Middle frontal gyrus (tissue), 1 donor: ENCODE data around the gene GAB3.
"Not testable (repeated sequence)": the region's sequence is repeated elsewhere in the genome, so short reads cannot be mapped to it uniquely, and the experiment has no call there.

Source experiments
- DNase-seq: peaks from one replicate; pipeline ENCODE4 v3.0.0-alpha.2; 2015; ENCODE audit warnings: low spot score; ENCODE audit errors: extremely low spot score

Gene GAB3

DNA sequence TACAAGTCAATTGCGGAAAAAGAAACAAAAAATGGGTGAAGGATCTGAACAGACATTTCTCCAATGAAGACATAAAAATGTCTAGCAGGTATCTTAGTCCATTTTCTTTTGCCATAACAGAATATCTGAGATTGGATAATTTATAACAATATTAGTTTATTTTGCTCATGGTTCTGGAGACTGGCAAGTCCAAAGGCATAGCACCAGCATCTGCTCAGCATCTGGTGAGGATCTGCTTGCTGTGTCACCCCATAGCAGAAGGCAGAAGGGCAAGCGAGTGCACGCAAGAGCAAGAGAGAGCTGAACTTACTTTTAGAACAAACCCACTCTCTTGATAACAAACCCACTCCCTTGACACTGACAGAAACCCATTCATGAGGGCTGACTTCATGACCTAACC lies 29.7 kb downstream of the GAB3 start:
- DNase-seq, result no peak

DNA sequence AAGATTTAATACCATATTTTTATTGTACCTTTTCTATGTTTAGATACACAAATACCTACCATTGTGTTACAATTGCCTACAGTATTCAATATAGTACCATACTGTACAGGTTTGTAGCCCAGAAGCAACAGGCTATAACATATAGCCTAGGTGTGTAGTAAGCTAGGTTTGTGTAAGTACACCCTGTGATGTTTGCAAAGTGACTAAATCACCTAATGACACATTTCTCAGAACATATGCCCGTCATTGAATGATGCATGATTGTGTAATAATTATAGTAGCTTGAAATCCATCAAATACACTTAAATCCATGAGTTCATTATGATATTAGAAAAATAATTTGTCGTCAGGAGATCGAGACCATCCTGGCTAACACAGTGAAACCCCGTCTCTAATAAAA lies 30.8 kb downstream of the GAB3 start:
- no peak for DNase-seq

DNA sequence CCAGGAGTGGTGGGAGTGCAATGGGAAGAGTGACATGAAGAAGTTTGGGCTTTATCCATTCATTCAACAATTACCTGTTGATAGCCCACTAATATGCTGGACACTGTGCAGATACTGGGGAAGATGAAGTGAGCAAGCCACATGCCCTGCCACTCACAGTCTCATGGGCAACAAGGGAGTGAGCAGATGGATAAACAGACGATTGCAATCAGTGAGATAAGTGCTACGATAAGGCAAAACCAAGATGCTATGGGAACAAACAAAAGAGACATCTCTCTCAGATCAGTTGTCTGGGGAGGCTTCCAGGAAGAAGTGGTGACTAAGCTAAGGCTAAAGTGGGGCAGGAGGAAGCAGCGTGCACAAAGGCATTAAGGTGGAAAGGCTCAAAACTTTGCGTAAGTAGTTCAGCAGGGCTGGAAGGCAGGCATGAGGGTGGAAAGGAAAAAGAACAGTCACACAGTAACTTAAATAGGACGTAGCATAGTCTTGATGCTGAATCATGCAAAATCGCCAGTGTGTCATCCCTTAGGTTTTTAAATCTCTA lies 31.7 kb downstream of the GAB3 start:
- DNase-seq, result no peak

DNA sequence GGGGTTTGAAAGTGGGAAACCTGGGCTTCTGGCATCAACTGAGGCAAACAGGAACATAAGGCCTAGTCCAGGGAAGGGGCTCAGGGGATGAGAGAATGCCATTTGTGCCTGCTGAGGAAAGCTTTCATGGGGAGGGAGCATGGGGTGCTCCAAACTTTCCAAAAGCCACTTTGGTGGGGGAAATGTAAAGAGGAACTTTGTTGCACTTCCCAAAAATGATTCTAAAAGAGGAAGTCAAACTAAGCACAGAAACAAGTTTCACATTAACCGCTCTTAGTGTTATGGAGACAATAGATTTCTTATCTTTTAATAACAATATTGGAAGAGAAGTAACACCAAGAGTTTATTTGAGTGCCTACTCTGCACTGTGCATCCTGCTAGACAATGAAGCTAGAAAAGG lies 32.3 kb downstream of the GAB3 start:
- DNase-seq, result no peak

DNA sequence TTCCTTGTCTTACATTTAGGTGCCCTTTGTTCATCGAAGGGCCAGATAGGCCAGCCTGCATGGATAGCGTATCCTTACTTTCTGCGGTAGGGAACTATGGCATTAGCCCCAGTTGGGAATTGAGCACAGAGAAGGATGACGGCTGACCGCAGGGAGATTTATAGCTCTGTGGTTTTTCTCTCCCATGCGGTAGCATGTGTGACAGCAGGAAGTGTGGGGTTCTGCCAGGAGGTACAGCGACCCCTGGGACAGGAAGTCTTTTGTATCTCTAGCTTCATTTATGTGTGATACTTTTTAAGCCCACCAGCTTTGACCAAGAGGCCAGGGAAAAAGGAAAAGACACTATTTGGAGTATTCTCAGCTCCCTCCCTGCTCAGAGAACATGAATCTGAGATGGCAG lies 33.1 kb downstream of the GAB3 start:
- no peak for DNase-seq

DNA sequence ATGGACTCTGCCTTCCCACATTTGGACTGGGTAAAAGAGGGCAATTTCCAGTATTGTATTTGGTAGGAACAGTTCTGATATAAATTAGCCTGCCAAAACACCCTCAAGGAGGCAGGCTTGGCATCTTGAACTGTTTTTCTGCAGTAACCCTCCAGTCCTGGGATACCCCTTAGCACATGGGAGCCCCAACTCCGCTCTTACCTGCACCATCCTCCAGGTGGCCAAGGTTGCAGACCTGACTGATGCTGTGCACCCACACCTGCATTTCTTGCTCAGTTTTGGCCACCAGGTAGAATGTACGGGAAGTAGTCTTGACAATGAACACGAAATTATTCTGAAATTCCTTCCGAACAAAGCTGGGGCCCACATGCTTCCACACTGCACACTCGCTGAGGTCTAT lies 35.1 kb downstream of the GAB3 start:
- DNase-seq, result no peak

DNA sequence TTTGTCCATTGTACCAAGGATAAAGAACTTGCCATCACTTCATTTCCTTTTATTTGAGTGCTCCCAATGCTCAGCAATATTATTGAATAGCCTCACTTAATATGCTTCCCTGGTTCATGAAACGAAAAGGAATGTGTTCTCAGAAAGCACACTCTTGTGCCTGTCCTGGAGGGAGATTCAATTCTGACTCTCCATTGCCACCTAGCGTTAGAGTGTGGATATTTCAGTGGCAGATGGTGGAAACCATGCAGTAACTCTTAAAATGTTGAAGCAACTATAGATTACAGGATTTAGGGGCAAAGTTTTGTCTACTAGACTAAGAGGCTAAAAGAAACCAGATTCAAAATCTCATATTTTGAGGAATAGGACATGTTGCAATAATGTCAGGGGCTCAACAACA lies 36.0 kb downstream of the GAB3 start:
- no peak for DNase-seq

DNA sequence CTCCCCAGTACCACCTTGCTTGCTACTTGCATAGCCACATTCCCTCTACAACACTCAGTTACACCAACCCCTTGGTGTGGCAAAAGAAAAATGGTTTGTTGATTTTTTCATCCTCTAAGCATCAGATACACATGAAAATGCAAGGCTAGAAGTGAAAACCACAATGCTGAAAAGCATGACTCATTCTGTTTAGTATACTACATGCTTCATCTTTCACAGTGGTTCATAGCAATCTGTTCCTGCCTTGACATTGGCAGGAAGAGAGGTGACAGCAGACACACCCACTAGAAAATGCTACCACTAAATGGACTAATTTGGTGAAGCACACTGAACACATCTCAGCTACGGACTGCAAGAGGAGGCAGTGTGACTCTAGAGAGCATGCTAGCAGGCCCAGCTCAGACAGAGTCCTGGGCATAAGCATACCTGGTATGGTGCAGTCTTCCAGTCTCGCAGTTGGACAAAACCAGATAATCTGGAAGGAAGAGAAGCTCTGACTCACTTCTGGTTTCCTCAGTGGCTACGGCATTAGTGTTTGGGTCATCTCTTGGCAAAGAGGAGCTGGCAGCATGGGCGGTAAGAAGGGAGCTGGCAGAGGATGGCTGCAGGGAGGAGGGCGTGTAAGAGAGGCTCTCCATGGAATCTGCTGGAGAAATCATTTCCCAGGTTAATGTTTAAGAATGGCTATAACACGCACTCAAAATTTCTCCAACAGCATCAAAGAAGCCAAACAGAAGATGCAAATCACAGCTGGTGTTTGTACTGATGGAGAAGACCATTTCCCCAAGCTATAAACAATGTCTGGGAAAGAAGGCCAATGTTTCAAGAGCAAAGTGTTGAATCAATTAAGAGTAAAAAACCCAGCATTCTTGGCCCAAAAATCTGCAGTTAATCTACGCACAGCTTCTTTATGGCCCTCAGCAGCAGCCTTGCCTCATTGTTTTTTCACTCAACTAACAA lies 37.8 kb downstream of the GAB3 start:
- DNase-seq, result no peak

DNA sequence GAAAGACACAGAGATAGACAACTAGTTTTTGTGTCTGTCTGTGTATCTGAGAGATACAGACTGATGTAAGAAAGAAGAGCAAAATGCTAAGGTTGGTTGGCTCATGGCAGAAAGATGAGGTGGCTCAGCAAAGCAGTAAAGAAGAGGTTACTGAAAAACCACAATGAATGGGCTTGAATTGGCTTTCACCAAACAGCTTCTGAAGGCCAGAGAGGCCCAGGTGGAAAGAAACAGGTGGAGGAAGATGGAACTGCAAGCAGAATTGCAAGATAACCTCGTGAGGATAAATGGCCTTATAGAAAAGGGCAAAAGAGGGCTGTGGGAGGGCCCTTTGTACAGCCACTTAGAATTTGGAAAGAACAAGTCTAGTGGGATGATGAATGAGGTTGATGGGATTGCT lies 39.6 kb downstream of the GAB3 start:
- DNase-seq, result no peak

DNA sequence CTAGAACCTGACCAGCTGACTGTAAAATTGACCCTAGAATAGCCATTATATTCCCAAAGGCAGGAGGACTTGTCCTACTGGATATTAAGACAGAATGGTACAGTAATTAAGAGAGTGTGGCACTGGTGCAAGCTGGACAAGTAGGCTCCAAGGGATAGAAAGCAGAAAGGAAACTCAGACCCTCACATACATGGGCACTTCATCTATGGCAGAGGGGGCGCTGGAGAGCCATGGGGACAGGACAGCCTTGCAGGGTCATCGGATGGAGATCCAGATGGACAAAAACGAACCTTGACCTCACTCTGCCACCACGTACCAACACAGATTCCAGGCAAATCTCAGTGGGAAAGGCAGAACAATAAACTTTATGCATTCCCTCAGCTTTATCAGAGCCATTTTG lies 40.6 kb downstream of the GAB3 start:
- DNase-seq, result no peak

DNA sequence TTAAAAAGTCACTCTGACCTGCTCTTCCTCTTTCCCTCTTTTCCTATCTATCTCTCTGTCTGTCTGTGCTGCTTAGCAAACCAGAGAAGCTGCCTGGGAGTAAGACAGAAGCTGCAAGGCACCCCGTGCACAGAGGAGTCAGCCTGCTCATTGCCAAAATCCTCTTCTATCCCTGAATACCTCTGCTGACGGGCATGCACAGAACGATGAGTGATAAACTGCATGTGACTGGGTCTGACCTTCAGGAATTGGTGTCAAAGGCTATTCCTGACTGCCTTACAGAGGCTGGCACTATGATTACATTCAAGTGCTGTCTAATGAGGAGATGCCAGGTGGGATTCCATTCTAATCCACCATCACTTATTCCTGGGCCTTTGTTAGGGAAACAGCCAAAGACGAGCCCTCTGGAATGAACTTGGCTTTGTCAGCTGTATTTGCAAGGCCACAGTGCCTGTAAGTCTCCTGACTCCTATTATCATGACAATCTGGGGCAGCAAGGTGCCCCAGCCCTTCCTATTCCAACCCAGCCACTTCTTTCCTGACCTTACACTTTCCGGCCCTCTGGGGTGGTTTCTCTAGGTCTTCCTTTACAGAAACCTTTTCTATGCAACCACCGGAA lies 52.1 kb downstream of the GAB3 start:
- no peak for DNase-seq

DNA sequence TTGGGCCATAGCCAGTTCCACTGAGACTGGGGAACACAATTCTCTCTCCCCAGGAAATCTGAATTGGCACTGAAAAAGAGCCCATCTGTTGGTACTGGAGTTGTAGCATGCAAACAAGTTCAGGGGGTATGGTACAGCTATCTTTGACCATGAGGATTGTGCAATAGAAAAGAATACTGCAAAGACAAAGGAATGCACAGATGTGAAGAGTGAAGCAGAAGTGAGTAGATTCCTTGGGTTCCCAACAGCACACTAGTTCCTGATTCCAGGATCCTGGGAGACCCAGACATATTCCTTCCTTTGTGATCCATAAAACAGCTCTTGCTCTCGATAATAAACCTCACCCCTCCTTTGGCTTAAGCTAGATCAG lies 54.2 kb downstream of the GAB3 start:
- DNase-seq, result no peak

DNA sequence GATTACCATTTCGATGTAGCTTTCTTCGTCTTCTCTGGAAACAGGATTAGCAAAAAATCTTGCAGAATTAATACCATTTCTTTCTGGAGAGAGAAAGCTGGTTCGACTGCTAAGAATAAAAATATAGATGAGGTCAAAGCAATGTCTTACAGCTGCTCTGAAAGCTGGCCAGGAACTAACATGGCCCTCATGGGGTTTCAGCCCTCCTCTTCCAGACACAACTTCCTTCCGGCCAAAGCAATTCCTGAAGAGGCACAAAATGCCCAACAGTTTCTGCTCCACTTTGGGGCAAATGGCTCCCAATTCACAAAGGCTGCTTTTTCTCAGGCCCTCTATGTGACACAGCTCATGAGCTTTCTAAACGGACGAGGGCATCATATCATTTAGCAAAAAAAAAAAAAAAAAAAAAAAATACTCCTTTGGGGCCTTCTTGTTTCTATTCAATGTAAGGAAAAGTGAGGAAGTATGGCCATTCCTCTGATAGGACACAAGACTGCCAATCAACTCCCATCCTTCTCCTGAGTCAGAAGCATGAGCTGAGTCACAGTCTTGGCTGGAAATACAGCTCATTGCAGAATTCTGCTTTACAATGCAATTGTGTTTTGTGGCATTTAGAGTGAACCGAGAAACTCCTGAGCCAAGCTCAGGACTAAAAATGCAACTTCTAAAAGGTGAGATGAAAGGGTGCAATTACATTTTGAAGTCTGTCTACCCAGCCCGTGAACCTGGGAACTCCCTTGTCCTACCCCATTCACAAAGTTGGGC lies 54.8 kb downstream of the GAB3 start:
- no peak for DNase-seq

DNA sequence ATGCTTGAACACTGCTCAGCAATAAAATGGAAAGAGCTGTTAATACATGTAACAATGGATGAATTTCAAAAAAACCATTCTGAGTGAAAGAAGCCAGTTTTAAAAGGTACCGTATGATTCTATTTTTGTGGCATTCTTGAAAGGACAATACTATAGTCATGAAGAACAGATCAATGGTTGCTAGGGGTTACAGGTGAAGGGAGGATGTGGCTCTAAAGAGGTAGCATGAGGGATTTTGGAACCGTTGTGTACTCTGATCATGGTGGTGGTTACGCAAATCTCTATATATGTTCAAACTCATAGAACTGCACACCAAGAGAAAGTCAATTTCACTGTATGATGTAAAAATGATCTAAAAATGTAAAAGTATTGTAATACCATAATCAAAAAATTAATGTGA lies 57.5 kb downstream of the GAB3 start:
- DNase-seq, result no peak

DNA sequence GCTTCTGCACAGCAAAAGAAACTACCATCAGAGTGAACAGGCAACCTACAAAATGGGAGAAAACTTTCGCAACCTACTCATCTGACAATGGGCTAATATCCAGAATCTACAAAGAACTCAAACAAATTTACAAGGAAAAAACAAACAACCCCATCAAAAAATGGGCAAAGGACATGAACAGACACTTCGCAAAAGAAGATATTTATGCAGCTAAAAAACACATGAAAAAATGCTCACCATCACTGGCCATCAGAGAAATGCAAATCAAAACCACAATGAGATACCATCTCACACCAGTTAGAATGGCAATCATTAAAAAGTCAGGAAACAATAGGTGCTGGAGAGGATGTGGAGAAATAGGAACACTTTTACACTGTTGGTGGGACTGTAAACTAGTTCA lies 60.4 kb downstream of the GAB3 start:
- DNase-seq, result not testable (repeated sequence)

DNA sequence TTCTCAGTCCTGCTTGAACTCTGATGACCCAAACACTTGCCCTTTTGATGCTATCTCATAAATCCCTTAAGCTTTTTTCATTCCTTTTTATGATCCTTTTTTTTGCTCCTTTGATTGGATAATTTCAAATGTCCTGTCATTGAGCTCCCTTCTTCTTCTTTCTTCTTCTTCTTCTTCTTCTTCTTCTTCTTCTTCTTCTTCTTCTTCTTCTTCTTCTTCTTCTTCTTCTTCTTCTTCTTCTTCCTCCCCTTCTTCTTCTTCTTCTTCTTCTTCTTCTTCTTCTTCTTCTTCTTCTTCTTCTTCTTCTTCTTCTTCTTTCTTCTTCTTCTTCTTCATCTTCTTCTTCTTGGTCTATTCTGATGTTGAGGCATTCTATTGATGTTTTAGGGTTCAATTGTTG lies 78.8 kb downstream of the GAB3 start:
- not testable (repeated sequence) for DNase-seq

DNA sequence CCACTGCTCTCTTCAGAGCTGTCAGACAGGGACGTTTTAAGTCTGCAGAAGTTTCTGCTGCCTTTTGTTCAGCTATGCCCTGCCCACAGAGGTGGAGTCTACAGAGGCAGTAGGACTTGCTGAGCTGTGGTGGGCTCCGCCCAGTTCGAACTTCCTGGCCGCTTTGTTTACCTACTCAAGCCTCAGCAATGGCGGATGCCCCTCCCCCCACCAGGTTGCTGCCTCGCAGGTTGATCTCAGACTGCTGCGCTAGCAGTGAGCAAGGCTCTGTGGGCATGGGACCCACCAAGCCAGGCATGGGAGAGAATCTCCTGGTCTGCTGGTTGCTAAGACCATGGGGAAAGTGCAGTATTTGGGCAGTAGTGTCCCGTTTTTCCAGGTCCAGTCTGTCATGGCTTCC lies 80.0 kb downstream of the GAB3 start:
- not testable (repeated sequence) for DNase-seq

DNA sequence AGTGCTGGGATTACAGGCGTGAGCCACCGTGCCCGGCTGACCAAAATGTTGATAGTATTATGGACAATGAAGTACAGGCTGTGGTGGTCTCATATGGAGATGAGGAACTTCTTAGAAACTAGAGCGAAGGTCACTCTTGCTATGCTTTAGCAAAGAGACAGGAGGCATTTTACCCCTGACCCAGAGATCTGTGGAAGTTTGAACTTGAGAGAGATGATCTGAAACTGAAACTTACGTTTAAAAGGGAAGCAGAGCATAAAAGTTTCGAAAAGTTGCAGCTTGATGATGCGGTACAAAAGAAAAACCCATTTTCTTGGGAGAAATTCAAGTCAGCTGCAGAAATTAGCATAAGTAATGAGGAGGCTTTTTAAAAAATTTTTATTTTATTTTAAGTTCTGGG lies 89.0 kb downstream of the GAB3 start:
- no peak for DNase-seq

DNA sequence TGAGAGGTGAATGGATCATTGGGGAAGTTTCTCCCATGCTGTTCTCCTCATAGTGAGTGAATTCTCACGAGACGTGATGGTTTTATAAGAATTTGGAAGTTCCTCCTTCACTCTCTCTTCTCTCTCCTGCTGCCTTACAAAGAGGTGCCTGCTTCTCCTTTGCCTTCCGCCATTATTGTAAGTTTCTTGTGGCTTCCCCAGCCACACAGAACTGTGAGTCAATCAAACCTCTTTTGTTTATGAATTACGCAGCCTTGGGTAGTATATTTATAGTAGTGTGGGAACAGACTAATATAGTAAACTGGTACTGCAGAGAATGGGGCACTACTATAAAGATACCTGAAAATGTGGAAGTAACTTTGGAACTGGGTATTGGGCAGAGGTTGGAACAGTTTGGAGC lies 89.7 kb downstream of the GAB3 start:
- DNase-seq, result no peak

DNA sequence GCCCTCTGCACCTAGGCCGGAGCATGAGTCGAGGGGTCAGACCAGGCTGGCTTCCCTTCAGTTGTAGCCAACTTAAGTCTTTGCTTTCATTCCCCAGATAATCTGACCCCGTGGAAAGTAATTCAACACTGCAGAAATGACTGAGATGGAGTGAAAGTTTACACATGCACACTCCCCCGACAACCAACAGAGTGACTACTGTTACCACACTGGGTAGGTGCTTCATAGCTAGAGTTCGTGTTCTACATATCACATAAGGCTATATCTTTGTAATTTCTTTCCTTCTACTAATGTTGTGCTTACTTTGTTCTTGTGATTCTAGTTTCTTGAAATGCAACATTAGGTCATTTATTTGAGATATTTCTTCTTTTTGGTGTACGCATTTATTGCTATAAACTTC lies 90.3 kb downstream of the GAB3 start:
- DNase-seq, result no peak

DNA sequence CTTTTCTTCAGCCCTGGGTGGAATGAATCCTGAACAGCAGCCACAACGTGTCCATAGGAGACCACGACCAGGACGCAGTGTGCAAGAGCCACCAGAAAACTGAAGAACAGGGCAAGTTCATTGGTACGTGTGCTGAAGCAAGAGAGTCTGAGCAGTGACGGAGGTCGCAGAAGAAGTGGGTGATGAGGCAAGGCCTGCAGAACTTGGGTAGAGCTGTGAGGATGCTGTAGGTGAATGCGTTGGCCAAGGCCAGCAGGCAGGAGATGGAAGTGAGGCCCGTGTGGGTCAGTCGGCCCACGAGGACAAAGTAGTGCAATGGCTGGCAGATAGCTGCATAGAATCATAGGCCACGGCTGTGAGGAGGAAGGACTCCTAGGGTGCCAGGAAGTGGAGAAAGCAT lies 91.9 kb downstream of the GAB3 start:
- DNase-seq, result no peak

DNA sequence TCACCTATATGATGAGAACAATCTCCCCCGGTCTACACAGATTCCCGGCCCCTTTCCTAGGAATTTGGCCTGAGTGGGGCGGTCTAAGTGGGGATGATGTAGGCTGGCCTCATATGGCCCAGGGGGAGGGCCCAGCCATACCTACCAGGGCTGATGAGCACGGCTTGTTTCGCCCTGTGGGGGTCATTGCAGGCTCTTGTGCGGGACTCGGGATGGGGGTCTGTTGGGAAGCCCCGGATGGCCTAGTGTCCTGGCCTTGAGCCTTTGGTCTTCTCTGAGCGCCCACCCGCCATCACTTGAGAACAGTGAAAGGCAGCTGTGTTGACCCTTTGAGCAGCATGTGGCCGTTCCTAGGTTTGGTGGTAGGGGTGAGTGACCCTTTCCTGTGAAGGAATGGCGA lies 92.7 kb downstream of the GAB3 start:
- no peak for DNase-seq
